CD14-positive monocyte (primary cell): Measurements from ENCODE around the gene TXLNA. TPM values are rescaled to one million over a fixed set of nuclear protein-coding genes. Genes with fewer than 3 reads are reported as not detected.
A peak's percentile ranks its signal among the peaks of the same experiment; 100 is the strongest.

Experiments used
- DNase-seq, 3 donors: peaks; one replicate each; pipeline ENCODE4 v3.0.0-alpha.2; 2011 to 2022
- H2AFZ ChIP-seq: 2 replicates; pipeline ENCODE4 v1.6.0; 2012; ENCODE audit warnings: mild to moderate bottlenecking, low read depth, low read length, inconsistent platforms; ENCODE audit not compliant: insufficient read depth, poor library complexity, severe bottlenecking
- H3K27ac ChIP-seq, 2 donors: 1 replicate in 1 of 2; 2 replicates in 1 of 2; pipeline ENCODE4 v1.5.1; 2012 to 2013; ENCODE audit warnings: low read length in 2 of 2, control low read depth in 1 of 2, inconsistent platforms in 1 of 2, low read depth in 1 of 2, mild to moderate bottlenecking in 1 of 2
- H3K27me3 ChIP-seq, 2 donors: one replicate each; pipeline versions ENCODE4 v1.6.0 to v1.6.1; 2011 to 2013; ENCODE audit warnings: low read length in 2 of 2; ENCODE audit not compliant: control insufficient read depth in 2 of 2, insufficient read depth in 2 of 2
- H3K36me3 ChIP-seq, 2 donors: replicated peaks in 1 of 2; 1 replicate in 1 of 2; 2 replicates in 1 of 2; pipeline versions ENCODE4 v1.5.1 to v1.6.1; 2012 to 2013; ENCODE audit warnings: low read length in 2 of 2, control low read depth in 1 of 2, inconsistent platforms in 1 of 2, mild to moderate bottlenecking in 1 of 2; ENCODE audit not compliant: insufficient read depth in 2 of 2, control insufficient read depth in 1 of 2
- H3K4me1 ChIP-seq, 2 donors: 1 replicate in 1 of 2; 2 replicates in 1 of 2; pipeline versions ENCODE4 v1.5.1 to v1.6.1; 2012 to 2013; ENCODE audit warnings: low read length in 2 of 2, control low read depth in 1 of 2, inconsistent platforms in 1 of 2, mild to moderate bottlenecking in 1 of 2, moderate library complexity in 1 of 2; ENCODE audit not compliant: insufficient read depth in 2 of 2, control insufficient read depth in 1 of 2
- H3K4me2 ChIP-seq: replicated peaks from 2 replicates; pipeline ENCODE3; 2012; ENCODE audit warnings: low read length, moderate library complexity, mild to moderate bottlenecking; ENCODE audit not compliant: poor library complexity, severe bottlenecking; ENCODE audit errors: extremely low read depth
- H3K4me3 ChIP-seq, 3 experiments: fragments of 200-600 bp in 1 of 3; sonication (generic) in 1 of 3; replicated peaks in 1 of 3; 1 replicate in 2 of 3; 2 replicates in 1 of 3; pipeline ENCODE4 v1.5.1; 2011 to 2013; ENCODE audit warnings: low read length in 3 of 3, mild to moderate bottlenecking in 3 of 3, control low read depth in 2 of 3, low read depth in 2 of 3, inconsistent platforms in 1 of 3, moderate library complexity in 1 of 3
- H3K79me2 ChIP-seq: 2 replicates; pipeline ENCODE4 v1.6.0; 2012; ENCODE audit warnings: mild to moderate bottlenecking, control low read depth, inconsistent platforms, low read length, moderate library complexity; ENCODE audit not compliant: insufficient read depth
- H3K9ac ChIP-seq: 2 replicates; pipeline ENCODE4 v1.6.0; 2017; ENCODE audit warnings: low read length, mild to moderate bottlenecking; ENCODE audit not compliant: insufficient read depth, poor library complexity, severe bottlenecking
- H3K9me3 ChIP-seq, 2 donors: replicated peaks in 1 of 2; 1 replicate in 1 of 2; 2 replicates in 1 of 2; pipeline versions ENCODE4 v1.5.1 to v1.6.1; 2012 to 2013; ENCODE audit warnings: low read length in 2 of 2, control low read depth in 1 of 2; ENCODE audit not compliant: control insufficient read depth in 1 of 2, insufficient read depth in 1 of 2
- H4K20me1 ChIP-seq: 2 replicates; pipeline ENCODE4 v1.6.0; 2012; ENCODE audit warnings: mild to moderate bottlenecking, low read length, control low read depth, moderate library complexity; ENCODE audit not compliant: insufficient read depth
- H3K27ac Mint-ChIP-seq, 7 donors: one replicate each; pipeline ENCODE4 v1.8.0; 2020; ENCODE audit warnings: mild to moderate bottlenecking in 7 of 7, mixed read lengths in 7 of 7, moderate library complexity in 6 of 7, inconsistent platforms in 2 of 7
- H3K27me3 Mint-ChIP-seq, 3 donors: one replicate each; pipeline ENCODE4 v1.8.0; 2021 to 2022; ENCODE audit warnings: low read depth in 3 of 3, mild to moderate bottlenecking in 3 of 3, mixed read lengths in 3 of 3, moderate library complexity in 3 of 3, inconsistent platforms in 1 of 3
- H3K36me3 Mint-ChIP-seq, 2 donors: one replicate each; pipeline ENCODE4 v1.8.0; 2020; ENCODE audit warnings: mixed read lengths in 2 of 2, inconsistent platforms in 1 of 2, mild to moderate bottlenecking in 1 of 2
- H3K4me1 Mint-ChIP-seq: one replicate; pipeline ENCODE4 v1.8.0; 2020; ENCODE audit warnings: mild to moderate bottlenecking, mixed read lengths
- H3K4me3 Mint-ChIP-seq, 2 donors: one replicate each; pipeline ENCODE4 v1.8.0; 2020; ENCODE audit warnings: mild to moderate bottlenecking in 2 of 2, mixed read lengths in 2 of 2, moderate library complexity in 1 of 2
- H3K9me3 Mint-ChIP-seq, 7 donors: one replicate each; pipeline ENCODE4 v1.8.0; 2020 to 2022; ENCODE audit warnings: mixed read lengths in 7 of 7, mild to moderate bottlenecking in 6 of 7, moderate library complexity in 6 of 7, inconsistent platforms in 2 of 7
- CTCF ChIP-seq: fragments of 200-600 bp; IDR thresholded peaks from one replicate; pipeline ENCODE4 v1.8.0; 2022; ENCODE audit warnings: antibody characterized with exemption, mild to moderate bottlenecking
- WGBS: methylation state at CpG from one replicate; pipeline ENCODE4 v1.1.5; 2013; ENCODE audit warnings: missing lambda C conversion rate; ENCODE audit not compliant: insufficient coverage; 5-methylcytosine and 5-hydroxymethylcytosine counted together
- intact Hi-C, 2 donors: fragments of 100-400 bp; cut with micrococcal nuclease; formaldehyde crosslinking; loops; one replicate each; pipeline versions ENCODE4 v1.15.0 to v1.15.1; 2023
- polyA plus RNA-seq, 3 donors: library from polyadenylated mRNA; depleted of rRNA in 1 of 3; unstranded in 2 of 3; stranded (reverse) in 1 of 3; fragments of 300-500 nt in 2 of 3; fragments of >200 nt in 1 of 3; fragmentation: Illumina TruSeq in 2 of 3; gene quantifications; 1 replicate in 2 of 3; 2 replicates in 1 of 3; pipeline ENCODE4 v1.2.3, GENCODE V29; 2012 to 2021

The TXLNA gene
- polyA plus RNA-seq, 3 donors: 12.3 to 15.3 (median 14.4) TPM

GRCh38 chr1:32208891-32209328 is 29.4 kb downstream of the TXLNA start, which contains the start of gene DCDC2B:
Gene DCDC2B, plus strand, starts transcription at chr1:32209089. Its CDS starts 5 bp downstream, at chr1:32209094.
- H3K27me3 ChIP-seq: no peaks in the 10 kb centered on the region
- H3K27ac Mint-ChIP-seq: peak within 1 kb of the TSS in 3 of 7 donors; percentile 42 to 56 (median 50)
- no peak within 1 kb of the TSS for H3K9ac ChIP-seq
- peaks cover 18% of the 10 kb centered on the region for H3K4me1 Mint-ChIP-seq
- DNase-seq: no peak
- peaks cover 0 to 1% of the 10 kb centered on the region in 2 donors for H3K36me3 Mint-ChIP-seq
- H3K27ac ChIP-seq: peak within 1 kb of the TSS in 1 of 2 donors; percentile 20
- H3K4me3 ChIP-seq: no peak within 1 kb of the TSS
- H3K9me3 Mint-ChIP-seq: peaks cover 0 to 1% (median 0%) of the 10 kb centered on the region in 7 donors
- H3K4me1 ChIP-seq: peaks cover 14 to 16% of the 10 kb centered on the region in 2 donors
- no peaks in the 10 kb centered on the region for H3K9me3 ChIP-seq
- no peak within 1 kb of the TSS for H3K4me2 ChIP-seq
- intact Hi-C loops: no loop called here
- no peak within 1 kb of the TSS for H3K4me3 Mint-ChIP-seq
- H4K20me1 ChIP-seq: no peaks in the 10 kb centered on the region
- no peak within 1 kb of the TSS for H2AFZ ChIP-seq
- H3K27me3 Mint-ChIP-seq: peaks cover 0 to 3% (median 0%) of the 10 kb centered on the region in 3 donors
- H3K79me2 ChIP-seq: no peaks in the 10 kb centered on the region
- no peak for TF ChIP-seq CTCF
- WGBS: 96% methylated on average over 5 of the region's 5 CpGs
- H3K36me3 ChIP-seq: peaks cover 0 to under 1% of the 10 kb centered on the region in 2 donors

- no peak overlapping the region for H3K9ac ChIP-seq
These were observed 36.4 kb downstream of the TXLNA start for GRCh38 chr1:32215629-32216480.

More at GRCh38 chr1:32215629-32216480, 36.4 kb downstream of the TXLNA start:
- intact Hi-C loops: loop anchor here (5.0 to 10.0 kb wide), 2 partner anchors 159 to 196 kb away; no protein-coding TSS in a partner anchor
- Mint-ChIP-seq H3K4me3 (no peak overlapping the region), H3K36me3 (peaks cover 32 to 51% of the 10 kb centered on the region in 2 donors), H3K27me3 (no peaks in the 10 kb centered on the region), H3K9me3 (no peaks in the 10 kb centered on the region), H3K4me1 (peaks cover 13% of the 10 kb centered on the region), H3K27ac (peak overlapping the region in 6 of 7 donors; percentile 19 to 84 (median 72))
- Histone ChIP-seq H4K20me1 (no peaks in the 10 kb centered on the region), H3K4me2 (no peak overlapping the region), H3K27ac (peak overlapping the region in 1 of 2 donors; percentile 49), H3K27me3 (no peaks in the 10 kb centered on the region), H3K9me3 (no peaks in the 10 kb centered on the region), H3K36me3 (peaks cover 9 to 43% of the 10 kb centered on the region in 2 donors), H3K4me3 (no peak overlapping the region), H3K79me2 (peaks cover under 1% of the 10 kb centered on the region), H2AFZ (no peak overlapping the region), H3K4me1 (peaks cover 6 to 13% of the 10 kb centered on the region in 2 donors)
- 89% methylated on average over 5 of the region's 10 CpGs for WGBS
- peak in 2 of 3 donors; percentile 46 to 50 for DNase-seq
- TF ChIP-seq CTCF: peak; percentile 91
